GM21515 (cell line): Measurements from ENCODE around the gene SLC15A2.
"Not testable (repeated sequence)": the region's sequence is repeated elsewhere in the genome, so short reads cannot be mapped to it uniquely, and the experiment has no call there.

Experiments
- ATAC-seq: cut with Tn5 transposase; IDR thresholded peaks from one replicate; pipeline ENCODE4 v1.9.1; 2021; ENCODE audit not compliant: unreplicated experiment

Gene SLC15A2

GRCh38 chr3:121894301-121894990 is at the start of gene SLC15A2:
SLC15A2 (plus strand) TSS chr3:121894401; CDS start chr3:121894477, 76 bp downstream.
- ATAC-seq: no peak

GRCh38 chr3:121844892-121845291 is 49.3 kb upstream of the SLC15A2 start:
- no peak for ATAC-seq

- ATAC-seq: no peak
Observed at GRCh38 chr3:121852256-121852655, 41.9 kb upstream of the SLC15A2 start.

- ATAC-seq: no peak
Observed at GRCh38 chr3:121855555-121855954, 38.6 kb upstream of the SLC15A2 start.

- ATAC-seq: not testable (repeated sequence)
Observed at GRCh38 chr3:121857778-121858177, 36.4 kb upstream of the SLC15A2 start.

- ATAC-seq: not testable (repeated sequence)
Observed at GRCh38 chr3:121863247-121863646, 31.0 kb upstream of the SLC15A2 start.

- no peak for ATAC-seq
Observed at GRCh38 chr3:121863801-121864200, 30.4 kb upstream of the SLC15A2 start.

GRCh38 chr3:121869736-121870135 is 24.5 kb upstream of the SLC15A2 start:
- no peak for ATAC-seq

GRCh38 chr3:121870717-121871116 is 23.5 kb upstream of the SLC15A2 start:
- ATAC-seq: no peak

GRCh38 chr3:121871430-121871829 is 22.8 kb upstream of the SLC15A2 start:
- no peak for ATAC-seq

GRCh38 chr3:121878411-121878810 is 15.8 kb upstream of the SLC15A2 start:
- no peak for ATAC-seq

GRCh38 chr3:121883507-121883906 is 10.7 kb upstream of the SLC15A2 start:
- no peak for ATAC-seq

- ATAC-seq: no peak
Observed at GRCh38 chr3:121885386-121885785, 8.8 kb upstream of the SLC15A2 start.

GRCh38 chr3:121895121-121895520 is 920 bp downstream of the SLC15A2 start:
- ATAC-seq: no peak

GRCh38 chr3:121895736-121896135 is 1.5 kb downstream of the SLC15A2 start:
- no peak for ATAC-seq

GRCh38 chr3:121896823-121897222 is 2.6 kb downstream of the SLC15A2 start:
- ATAC-seq: no peak

- ATAC-seq: no peak
Observed at GRCh38 chr3:121897296-121897695, 3.1 kb downstream of the SLC15A2 start.

GRCh38 chr3:121913305-121913990 is 19.2 kb downstream of the SLC15A2 start:
- ATAC-seq: no peak

GRCh38 chr3:121914081-121914998 is 20.1 kb downstream of the SLC15A2 start:
- no peak for ATAC-seq

- no peak for ATAC-seq
Observed at GRCh38 chr3:121916189-121916588, 22.0 kb downstream of the SLC15A2 start.

- no peak for ATAC-seq
Observed at GRCh38 chr3:121918779-121919483, 24.7 kb downstream of the SLC15A2 start.
